ENCODE results near the gene DNAH7.

DNAH7 gene

GRCh38 chr2:195793881-195794280 is 274.8 kb downstream of the DNAH7 start:
- DNase-seq = no peak

GRCh38 chr2:195782156-195782555 is 286.5 kb downstream of the DNAH7 start:
- no peak for DNase-seq

GRCh38 chr2:195779491-195779890 is 289.1 kb downstream of the DNAH7 start:
- no peak for DNase-seq

GRCh38 chr2:195769975-195770374 is 298.7 kb downstream of the DNAH7 start:
- no peak for DNase-seq

- DNase-seq = no peak
Measured at GRCh38 chr2:195768431-195768830, 300.2 kb downstream of the DNAH7 start.

GRCh38 chr2:195766691-195767090 is 301.9 kb downstream of the DNAH7 start:
- no peak for DNase-seq

- no peak for DNase-seq
Measured at GRCh38 chr2:195763866-195764265, 304.8 kb downstream of the DNAH7 start.

GRCh38 chr2:195759877-195760276 is 308.8 kb downstream of the DNAH7 start:
- DNase-seq = no peak

GRCh38 chr2:195758846-195759245 is 309.8 kb downstream of the DNAH7 start:
- DNase-seq = no peak

GRCh38 chr2:195756218-195756942 is 312.3 kb downstream of the DNAH7 start:
- DNase-seq = no peak

GRCh38 chr2:195741191-195741590 is 327.4 kb downstream of the DNAH7 start:
- DNase-seq = no peak

- no peak for DNase-seq
Measured at GRCh38 chr2:195737511-195738325, 330.9 kb downstream of the DNAH7 start.

- no peak for DNase-seq
Measured at GRCh38 chr2:195735347-195735746, 333.3 kb downstream of the DNAH7 start.

- no peak for DNase-seq
Measured at GRCh38 chr2:195734931-195735330, 333.7 kb downstream of the DNAH7 start.

GRCh38 chr2:195734395-195734794 is 334.2 kb downstream of the DNAH7 start:
- DNase-seq = no peak

GRCh38 chr2:195733831-195734230 is 334.8 kb downstream of the DNAH7 start:
- DNase-seq = no peak

- no peak for DNase-seq
Measured at GRCh38 chr2:195732574-195732973, 336.1 kb downstream of the DNAH7 start.

GRCh38 chr2:195730912-195731311 is 337.7 kb downstream of the DNAH7 start:
- DNase-seq = no peak

- DNase-seq = no peak
Measured at GRCh38 chr2:195727106-195727505, 341.5 kb downstream of the DNAH7 start.

GRCh38 chr2:195722075-195722474 is 346.6 kb downstream of the DNAH7 start:
- no peak for DNase-seq

- DNase-seq = no peak
Measured at GRCh38 chr2:195721042-195721441, 347.6 kb downstream of the DNAH7 start.

GRCh38 chr2:195716466-195716865 is 352.2 kb downstream of the DNAH7 start:
- no peak for DNase-seq

GRCh38 chr2:195711478-195711877 is 357.2 kb downstream of the DNAH7 start:
- DNase-seq = no peak
